HG03097 (cell line): ENCODE measurements around the gene CDKN2B.
"Not testable (repeated sequence)": the region's sequence is repeated elsewhere in the genome, so short reads cannot be mapped to it uniquely, and the experiment has no call there.

Source experiments
- ATAC-seq: cut with Tn5 transposase; IDR thresholded peaks from one replicate; pipeline ENCODE4 v1.9.1; 2021; ENCODE audit not compliant: unreplicated experiment, low FRiP score

Gene CDKN2B

DNA sequence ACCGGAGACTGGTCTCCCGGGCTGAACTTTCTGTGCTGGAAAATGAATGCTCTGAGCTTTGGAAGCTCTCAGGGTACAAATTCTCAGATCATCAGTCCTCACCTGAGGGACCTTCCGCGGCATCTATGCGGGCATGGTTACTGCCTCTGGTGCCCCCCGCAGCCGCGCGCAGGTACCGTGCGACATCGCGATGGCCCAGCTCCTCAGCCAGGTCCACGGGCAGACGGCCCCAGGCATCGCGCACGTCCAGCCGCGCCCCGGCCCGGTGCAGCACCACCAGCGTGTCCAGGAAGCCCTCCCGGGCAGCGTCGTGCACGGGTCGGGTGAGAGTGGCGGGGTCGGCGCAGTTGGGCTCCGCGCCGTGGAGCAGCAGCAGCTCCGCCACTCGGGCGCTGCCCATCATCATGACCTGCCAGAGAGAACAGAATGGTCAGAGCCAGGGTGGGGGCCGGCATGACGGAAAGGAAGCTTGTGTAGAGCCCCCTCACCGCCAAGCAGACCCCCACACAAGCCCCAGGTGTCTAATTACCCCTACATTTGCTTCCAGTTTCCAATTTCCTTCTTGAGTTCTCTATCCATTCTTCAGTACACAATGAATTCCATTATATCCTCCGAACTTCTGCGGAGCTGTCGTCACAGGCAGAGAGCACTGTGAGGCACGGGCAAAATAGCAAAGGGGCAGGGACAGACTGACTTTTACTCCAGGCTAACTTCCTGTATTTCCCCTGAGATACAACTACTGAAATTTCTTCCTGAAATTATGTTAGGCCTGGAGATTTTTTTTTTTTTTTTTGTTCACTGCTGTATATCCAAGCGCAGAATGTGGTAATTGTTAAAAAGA is 38.1 kb downstream of the CDKN2B start:
- ATAC-seq: no peak

DNA sequence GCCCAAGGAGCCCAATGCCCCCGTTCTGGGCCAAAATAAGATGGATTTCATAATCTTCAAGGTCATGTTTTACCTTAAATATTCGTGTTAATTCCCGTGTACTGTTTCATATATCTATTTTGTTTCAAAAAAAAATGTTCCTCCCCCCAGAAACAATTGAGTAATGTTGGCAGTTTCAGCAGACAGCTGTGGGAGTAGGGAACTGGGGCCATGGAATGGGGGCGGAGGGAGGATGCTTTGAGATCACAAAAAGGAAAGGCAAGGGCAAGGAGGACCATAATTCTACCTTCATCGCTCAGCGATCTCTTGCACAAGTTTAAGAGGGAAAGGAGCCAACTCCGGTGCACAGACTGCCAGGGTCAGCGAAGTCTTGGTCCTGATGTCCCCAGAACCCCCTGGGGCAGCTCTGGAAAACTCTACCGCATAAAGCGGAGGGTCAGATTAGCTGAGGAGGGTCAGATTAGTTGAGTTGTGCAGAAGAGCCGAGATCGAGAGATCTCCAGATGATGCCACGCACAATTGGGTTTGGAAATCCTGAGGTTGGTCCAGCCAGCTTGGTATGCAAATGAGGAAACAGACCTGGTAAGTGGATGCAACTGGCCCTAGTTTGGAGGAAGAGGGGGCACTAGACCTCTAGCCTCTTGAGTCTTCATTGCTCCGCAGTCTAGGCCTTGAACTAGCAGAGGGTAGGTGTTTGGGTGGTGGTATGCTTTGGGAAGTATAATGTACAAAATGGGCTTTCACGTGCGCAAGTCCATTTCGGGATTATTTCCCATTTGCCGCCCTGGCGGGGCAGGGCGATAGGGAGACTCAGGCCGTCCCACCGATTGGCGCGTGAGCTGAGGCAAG is 38.9 kb downstream of the CDKN2B start:
- no peak for ATAC-seq

DNA sequence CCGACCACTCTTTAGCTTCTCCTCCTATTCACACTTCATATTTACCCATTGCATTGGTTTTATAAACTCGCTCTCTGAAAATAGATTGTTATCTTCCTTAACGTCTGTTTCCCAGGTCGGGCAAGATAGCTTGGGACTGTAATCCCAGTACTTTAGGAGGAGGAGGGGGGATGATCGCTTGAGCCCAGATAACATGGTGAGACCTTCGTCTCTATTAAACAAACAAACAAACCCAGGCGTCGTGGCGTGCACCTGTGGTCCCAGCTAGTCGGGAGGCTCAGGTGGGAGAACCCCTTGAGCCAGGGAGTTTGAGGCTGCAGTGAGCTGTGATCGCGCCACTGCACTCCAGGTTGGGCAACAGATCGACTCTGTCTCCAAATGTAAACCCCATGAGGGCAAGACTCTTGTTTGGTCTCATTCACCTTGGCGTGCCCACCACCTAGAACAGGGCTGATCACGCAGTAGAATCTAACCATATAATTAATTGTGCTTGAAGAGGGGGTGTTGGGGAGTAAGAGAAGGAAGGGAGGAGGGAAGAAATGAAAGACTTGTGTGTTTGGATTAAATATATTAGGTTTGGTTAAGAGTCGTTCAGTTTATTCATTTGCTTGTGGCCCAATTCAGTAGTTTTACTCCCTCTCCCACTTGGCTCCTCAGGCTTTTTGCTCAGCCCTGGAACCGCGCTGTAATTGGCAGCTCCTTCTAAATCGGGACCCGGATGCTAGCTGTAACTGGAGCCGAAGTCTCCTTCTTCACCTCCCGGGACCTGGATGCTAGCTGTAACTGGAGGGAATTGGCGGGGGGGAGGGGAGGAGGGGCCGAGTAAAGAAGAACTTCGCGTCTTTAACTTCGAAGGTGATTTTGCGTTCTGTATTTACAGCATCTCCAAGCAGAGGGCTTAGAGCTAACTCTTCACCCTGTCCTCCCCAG is 39.8 kb downstream of the CDKN2B start:
- no peak for ATAC-seq

DNA sequence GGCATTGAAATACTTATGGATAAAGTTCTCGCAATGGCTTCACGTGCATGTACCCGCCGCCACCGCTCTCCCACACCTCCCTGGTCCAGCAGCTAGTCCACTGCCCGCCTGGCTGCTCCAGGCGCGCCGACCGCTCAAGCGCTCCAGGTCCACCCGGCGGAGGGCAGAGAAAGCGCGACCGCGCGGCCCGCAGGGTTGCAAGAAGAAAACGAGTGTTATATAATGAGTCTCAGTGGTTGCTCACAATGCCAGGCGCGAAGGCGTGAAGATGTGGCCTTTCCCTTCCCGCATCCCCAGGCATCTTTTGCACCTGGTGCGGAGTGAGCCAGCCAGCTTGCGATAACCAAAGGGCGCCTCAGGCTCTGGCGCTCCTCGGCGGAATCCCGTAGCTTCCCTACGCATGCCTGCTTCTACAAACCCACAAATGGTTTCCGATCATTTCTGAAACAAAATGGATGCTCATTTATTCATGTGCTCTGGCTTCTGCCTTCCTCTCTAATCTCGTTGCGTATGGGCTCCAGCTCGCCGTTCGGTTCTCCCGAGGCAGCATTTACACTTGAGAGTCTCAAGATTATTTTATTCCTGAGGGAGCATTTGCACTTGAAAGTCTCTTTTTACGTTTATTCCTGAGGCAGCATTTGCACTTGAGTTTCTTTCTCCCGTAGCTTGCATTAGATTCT is 40.6 kb downstream of the CDKN2B start:
- no peak for ATAC-seq

DNA sequence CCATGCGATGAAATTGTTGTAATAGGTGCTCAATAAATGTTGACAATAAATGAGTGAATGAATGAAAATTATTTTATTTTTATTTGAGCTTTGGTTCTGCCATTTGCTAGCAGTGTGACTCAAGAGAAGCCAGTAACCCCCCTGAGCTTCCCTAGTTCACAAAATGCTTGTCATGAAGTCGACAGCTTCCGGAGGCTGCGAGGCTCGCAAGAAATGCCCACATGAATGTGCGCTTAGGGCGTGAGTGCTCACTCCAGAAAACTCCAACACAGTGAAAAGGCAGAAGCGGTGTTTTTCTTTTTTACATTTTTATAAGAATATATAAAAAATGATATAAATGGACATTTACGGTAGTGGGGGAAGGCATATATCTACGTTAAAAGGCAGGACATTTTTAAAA is 41.4 kb downstream of the CDKN2B start:
- ATAC-seq: no peak

DNA sequence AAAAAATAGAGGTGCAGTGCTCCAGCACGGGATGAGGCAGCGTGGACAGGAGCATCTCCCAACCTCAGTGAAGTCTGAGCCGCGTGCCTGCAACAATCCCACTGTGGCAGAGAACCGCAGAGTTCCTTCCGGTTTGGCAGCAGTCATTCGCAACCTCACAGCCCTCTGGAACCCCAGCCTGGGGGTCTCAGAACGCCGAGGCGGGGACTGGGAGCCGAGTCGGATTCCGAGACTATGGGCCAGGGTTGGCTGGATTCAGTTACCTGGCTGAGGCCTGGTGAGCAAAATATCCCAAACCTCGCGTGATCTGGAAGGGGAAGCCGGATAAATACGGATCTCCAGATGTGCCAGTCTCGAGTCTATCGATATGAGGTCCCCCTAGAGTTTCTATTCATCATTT is 41.9 kb downstream of the CDKN2B start:
- ATAC-seq: no peak

DNA sequence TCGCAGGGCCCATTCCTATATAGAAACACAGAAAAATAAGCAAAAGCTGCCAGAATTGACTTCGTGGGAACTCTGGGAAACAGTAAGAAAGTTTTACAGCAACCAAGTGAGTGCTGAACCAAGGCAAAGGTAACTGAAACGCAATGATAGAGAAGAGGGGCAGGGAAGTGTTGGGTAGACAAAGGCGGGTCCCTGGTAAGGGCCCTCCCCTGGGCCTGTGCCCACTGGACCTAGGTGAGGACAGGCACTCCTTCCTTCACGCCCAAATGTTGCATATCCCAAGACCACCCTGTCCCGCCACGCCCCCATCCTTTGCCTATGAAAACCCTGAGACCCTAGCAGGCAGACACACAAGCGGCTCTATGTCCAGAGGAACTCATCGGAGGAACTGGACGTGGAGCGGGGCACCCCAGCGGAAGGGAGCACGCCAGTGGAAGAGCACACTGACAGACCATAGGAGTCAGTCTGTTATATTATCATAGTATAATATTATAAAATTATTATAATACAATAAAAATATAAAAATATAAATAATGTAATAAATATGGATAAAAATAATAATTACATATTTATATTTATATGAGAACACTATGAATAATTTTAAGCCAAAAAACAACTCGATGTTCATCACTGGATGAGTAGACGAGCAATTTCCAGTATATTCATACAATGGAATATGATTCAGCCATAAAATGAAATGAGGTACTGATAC is 42.8 kb downstream of the CDKN2B start:
- ATAC-seq: no peak

DNA sequence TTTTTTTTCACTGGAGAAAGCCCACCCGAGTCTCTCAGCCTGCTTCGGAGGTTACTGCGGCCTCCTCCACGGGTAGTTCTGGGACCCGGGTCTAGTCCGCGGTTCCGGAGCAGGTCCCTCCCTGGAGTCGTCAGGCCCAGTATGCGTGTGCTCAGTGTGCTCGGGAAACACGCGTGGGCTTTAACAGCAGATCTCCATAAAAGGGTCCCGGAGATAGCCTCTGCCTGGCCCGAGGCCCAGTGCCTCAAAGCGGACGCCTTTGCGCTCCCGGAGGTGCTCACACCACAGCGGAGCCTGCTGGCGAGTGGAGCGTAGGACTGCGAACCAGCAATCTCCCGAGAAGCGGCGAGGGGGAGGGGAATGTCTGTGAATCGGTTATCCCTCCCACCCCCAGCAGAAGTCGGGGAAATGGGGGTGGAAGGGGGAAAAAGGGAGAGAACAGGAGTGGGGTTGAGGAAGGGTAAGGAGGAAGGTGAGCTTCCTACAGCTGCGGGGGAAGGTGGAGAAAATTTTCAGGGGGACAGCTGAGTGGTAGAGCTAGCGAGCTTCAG is 43.6 kb downstream of the CDKN2B start:
- ATAC-seq: peak; percentile 84

DNA sequence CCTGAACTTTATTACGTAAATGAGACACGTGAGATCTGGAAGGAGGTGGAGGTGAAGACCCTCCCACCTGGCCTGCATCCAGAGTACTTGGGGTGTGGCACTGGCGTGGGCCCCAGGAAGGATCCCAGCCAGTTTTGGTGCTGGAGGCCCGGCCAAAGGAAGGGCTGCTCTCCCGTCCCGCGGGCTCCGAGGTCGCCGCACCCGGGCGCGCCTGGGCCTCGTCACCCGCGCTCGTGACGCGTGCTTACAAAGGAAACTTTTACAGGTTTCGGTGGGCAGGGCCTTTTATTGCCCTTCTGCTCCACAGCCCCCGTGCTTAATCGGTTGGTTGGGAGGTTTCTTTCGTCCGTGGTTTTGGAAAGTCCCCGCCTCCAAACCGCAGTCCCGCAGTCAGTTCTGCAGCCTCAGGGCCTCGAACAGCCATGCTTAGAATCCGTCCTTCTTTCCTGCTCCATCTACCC is 44.1 kb downstream of the CDKN2B start:
- peak; percentile 48 for ATAC-seq

DNA sequence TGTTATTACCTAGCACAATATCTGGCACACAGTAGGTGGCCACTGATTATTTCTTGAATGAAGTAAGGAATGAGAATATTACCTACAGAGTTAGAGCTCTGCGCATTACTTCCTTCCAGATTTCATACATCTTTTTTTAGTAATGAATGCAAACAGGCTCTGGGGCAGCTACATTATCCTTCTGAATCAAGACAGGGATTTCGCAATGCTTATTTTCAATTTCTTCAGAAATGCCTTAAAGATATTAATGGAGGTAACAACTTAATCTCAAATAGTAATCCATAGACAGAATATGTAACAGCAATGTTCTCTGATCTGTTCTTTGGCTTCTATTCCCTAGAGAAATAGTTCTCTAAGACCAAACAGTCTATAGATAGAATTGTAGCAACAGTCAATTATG is 47.5 kb downstream of the CDKN2B start:
- no peak for ATAC-seq

DNA sequence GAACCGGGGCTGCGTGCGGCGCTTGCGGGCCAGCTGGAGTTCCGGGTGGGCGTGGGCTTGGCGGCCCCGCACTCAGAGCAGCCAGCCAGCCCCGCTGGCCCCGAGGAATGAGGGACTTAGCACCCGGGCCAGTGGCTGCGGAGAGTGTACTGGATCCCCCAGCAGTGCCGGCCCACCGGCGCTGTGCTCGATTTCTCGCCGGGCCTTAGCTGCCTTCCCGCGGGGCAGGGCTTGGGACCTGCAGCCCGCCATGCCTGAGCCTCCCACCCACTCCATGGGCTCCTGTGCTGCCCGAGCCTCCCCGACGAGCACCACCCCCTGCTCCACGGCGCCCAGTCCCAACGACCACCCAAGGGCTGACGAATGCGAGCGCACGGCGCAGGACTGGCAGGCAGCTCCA is 49.8 kb downstream of the CDKN2B start:
- ATAC-seq: not testable (repeated sequence)

DNA sequence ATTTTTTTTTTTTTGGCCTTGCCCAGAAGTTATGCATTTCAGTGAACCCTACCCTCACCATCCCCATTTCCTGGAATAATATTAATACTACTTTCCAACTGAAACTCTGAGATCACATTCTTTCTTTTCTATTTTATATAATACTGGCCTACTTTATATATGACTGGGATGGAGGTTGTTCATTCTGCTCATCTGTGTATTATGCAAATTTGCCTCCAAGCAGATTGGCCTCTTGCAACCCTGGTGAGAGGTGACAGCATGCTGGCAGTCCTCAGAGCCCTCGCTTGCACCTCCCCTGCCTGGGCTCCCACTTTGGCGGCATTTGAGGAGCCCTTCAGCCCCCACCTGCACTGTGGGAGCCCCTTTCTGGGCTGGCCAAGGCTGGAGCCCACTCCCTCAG is 50.3 kb downstream of the CDKN2B start:
- ATAC-seq: no peak
